ENCODE measurements around the gene TUBA3E.
"Not testable (repeated sequence)": the region's sequence is repeated elsewhere in the genome, so short reads cannot be mapped to it uniquely, and the experiment has no call there.

TUBA3E gene

DNA sequence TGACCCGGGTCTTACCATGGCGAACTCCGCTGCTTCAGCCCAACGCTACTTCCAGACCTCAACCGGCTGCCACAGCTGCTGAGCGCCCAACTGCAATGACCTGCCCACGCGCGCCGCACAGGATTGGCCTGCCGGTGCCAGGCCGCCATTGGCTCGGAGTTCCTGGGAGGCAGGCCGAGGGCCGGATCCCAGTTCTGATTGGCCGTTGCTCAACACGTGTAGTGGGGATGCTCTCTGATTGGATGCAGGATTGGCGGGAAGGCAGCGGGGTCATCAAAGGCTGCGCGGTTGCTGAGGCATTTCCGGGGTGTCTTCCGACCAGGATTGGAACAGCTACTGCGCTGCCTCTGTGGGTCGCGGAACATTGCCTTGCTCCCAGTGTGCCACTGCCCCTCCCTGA is at the start of gene TUBA3E:
Gene TUBA3E (minus strand): TSS at position 97 of the 400 bp plus-strand sequence. CDS start 79 bp downstream, at position 18.
- no peak for DNase-seq (ENCODE audit: low read depth)
- H3K4me3 ChIP-seq (ENCODE audit: low read depth, low read length) = no peak within 1 kb of the TSS
- TF ChIP-seq, protein P1, sequence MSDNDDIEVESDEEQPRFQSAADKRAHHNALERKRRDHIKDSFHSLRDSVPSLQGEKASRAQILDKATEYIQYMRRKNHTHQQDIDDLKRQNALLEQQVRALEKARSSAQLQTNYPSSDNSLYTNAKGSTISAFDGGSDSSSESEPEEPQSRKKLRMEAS (IDR thresholded peaks at IDR 0.05; ENCODE audit: low read depth, low read length) = no peak
- TF ChIP-seq POLR2A (IDR thresholded peaks at IDR 0.05; ENCODE audit: extremely low read depth, insufficient read length) = no peak
- TF ChIP-seq, protein P2, sequence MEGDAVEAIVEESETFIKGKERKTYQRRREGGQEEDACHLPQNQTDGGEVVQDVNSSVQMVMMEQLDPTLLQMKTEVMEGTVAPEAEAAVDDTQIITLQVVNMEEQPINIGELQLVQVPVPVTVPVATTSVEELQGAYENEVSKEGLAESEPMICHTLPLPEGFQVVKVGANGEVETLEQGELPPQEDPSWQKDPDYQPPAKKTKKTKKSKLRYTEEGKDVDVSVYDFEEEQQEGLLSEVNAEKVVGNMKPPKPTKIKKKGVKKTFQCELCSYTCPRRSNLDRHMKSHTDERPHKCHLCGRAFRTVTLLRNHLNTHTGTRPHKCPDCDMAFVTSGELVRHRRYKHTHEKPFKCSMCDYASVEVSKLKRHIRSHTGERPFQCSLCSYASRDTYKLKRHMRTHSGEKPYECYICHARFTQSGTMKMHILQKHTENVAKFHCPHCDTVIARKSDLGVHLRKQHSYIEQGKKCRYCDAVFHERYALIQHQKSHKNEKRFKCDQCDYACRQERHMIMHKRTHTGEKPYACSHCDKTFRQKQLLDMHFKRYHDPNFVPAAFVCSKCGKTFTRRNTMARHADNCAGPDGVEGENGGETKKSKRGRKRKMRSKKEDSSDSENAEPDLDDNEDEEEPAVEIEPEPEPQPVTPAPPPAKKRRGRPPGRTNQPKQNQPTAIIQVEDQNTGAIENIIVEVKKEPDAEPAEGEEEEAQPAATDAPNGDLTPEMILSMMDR (IDR thresholded peaks at IDR 0.05; ENCODE audit: low read depth, low read length) = no peak
- no peak for TF ChIP-seq MYC (IDR thresholded peaks at IDR 0.05; ENCODE audit: low read depth, low read length)

DNA sequence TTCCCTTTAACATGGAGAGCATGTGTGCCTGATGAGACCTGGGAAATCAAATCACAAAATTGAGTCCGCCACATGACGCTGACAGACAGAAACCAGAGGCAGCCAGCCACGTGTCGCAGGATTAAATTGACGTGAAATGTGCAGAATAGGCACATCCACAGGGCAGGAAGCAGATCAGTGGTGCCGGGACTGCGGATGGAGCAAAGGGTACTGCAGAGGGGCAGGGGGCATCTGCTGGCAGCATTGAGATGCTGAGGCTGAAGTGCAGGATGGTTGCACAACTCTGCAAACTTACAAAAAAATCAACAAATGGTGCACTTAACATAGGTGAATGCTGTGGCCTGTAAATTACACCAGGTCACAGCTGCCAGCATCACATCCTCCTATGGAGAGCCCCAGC is 48.2 kb upstream of the TUBA3E start:
- TF ChIP-seq, protein P2 (IDR thresholded peaks at IDR 0.05; ENCODE audit: low read depth, low read length) = no peak
- TF ChIP-seq POLR2A (IDR thresholded peaks at IDR 0.05; ENCODE audit: extremely low read depth, insufficient read length) (no peak), MYC (IDR thresholded peaks at IDR 0.05; ENCODE audit: low read depth, low read length) (no peak)
- TF ChIP-seq, protein P1 (IDR thresholded peaks at IDR 0.05; ENCODE audit: low read depth, low read length) = no peak
- H3K4me3 ChIP-seq (ENCODE audit: low read depth, low read length) = no peak overlapping the region
- DNase-seq (ENCODE audit: low read depth) = no peak

DNA sequence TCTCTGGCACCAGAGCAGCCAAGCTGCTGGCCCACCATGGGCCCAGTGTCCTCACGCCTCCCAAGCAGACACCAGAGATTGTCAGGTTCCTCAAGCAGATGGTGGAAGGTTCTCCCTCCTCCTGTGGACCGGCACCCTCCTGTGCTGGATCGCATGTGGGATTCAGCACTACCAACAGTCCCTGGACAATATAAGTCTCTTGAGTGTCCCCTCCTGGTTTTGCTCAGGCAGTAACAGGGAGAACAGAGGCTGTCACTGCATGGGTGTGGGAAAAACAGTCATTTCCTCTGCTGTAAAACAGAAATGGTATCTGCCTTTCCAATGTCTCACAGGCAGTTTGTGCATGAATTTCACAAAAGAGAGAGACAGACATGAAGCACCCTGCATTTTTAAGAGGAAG is 47.7 kb upstream of the TUBA3E start:
- no peak for TF ChIP-seq POLR2A (IDR thresholded peaks at IDR 0.05; ENCODE audit: extremely low read depth, insufficient read length)
- TF ChIP-seq, protein P2 (IDR thresholded peaks at IDR 0.05; ENCODE audit: low read depth, low read length) = no peak
- no peak for TF ChIP-seq MYC (IDR thresholded peaks at IDR 0.05; ENCODE audit: low read depth, low read length)
- TF ChIP-seq, protein P1 (IDR thresholded peaks at IDR 0.05; ENCODE audit: low read depth, low read length) = no peak
- no peak for DNase-seq (ENCODE audit: low read depth)
- no peak overlapping the region for H3K4me3 ChIP-seq (ENCODE audit: low read depth, low read length)

DNA sequence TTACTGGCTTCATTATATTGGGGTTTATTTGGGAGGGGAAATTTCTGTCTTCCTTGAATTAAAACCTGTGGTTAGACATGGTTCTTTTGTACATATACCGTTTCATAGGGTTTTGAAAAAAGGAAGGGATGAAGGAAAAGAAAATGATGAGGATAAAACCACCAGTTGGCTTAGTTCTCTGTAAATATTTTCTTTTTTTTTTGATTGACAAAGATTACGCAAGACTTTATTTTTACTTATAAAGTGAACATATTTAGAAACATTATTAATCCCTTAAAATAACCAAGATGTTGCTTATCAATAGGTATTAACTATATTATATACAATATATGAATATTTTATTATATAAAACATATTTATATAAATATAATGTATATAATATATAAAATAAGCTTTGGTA is 45.1 kb upstream of the TUBA3E start:
- no peak overlapping the region for H3K4me3 ChIP-seq (ENCODE audit: low read depth, low read length)
- no peak for DNase-seq (ENCODE audit: low read depth)
- TF ChIP-seq, protein P2 (IDR thresholded peaks at IDR 0.05; ENCODE audit: low read depth, low read length) = no peak
- TF ChIP-seq MYC (IDR thresholded peaks at IDR 0.05; ENCODE audit: low read depth, low read length) (no peak), POLR2A (IDR thresholded peaks at IDR 0.05; ENCODE audit: extremely low read depth, insufficient read length) (no peak)
- TF ChIP-seq, protein P1 (IDR thresholded peaks at IDR 0.05; ENCODE audit: low read depth, low read length) = no peak

DNA sequence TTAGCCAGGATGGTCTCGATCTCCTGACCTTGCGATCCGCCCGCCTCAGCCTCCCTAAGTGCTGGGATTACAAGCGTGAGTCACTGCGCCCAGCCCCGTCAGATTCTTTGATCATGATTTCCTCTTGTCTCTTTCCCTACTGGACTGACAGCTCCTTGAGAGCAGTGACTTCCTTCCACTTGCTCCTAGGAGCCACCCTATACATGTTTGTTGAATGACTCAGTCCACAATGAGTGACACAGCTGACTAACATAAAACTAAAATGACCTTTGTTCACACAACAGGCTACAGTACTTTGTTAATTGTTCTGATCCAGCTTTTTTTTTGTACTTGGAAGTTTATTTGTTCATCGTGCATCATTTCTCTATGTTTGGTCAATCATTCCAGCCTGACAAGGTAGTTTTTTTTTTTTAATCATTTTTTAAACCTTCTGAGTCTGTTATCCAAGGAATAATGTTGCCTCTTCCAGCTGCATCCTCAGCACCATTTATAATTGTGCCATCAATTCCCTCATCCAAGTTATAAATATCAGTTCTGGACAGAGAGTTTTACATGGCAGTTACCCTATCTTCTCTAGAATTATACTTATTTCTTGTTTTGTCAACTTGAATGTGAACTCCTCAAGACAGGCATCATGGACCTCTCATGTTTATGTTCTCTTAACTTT is 42.9 kb upstream of the TUBA3E start:
- TF ChIP-seq, protein P1 (IDR thresholded peaks at IDR 0.05; ENCODE audit: low read depth, low read length) = no peak
- TF ChIP-seq MYC (IDR thresholded peaks at IDR 0.05; ENCODE audit: low read depth, low read length) (no peak), POLR2A (IDR thresholded peaks at IDR 0.05; ENCODE audit: extremely low read depth, insufficient read length) (no peak)
- TF ChIP-seq, protein P2 (IDR thresholded peaks at IDR 0.05; ENCODE audit: low read depth, low read length) = no peak
- DNase-seq (ENCODE audit: low read depth) = no peak
- H3K4me3 ChIP-seq (ENCODE audit: low read depth, low read length) = no peak overlapping the region

DNA sequence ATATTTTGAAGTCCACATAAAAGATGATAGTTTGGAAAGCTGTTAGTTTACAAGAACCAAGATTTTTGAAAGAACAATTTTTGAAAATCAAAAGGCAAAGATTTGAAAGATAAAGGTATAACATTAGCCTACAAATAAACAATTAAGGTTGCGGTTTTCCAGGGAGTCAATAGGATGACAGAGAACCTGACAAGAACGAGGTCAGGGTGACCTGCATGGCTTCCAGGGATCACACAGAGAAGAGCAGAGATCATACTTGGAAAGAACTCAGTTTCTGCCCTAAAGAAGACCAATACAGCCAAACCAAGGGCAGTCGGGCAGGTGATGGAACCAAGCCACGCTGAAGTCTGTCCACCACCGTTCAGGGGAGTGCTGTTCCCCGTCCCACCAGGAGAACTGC is 41.3 kb upstream of the TUBA3E start:
- DNase-seq (ENCODE audit: low read depth); H3K4me3 ChIP-seq (ENCODE audit: low read depth, low read length): not testable (repeated sequence)

DNA sequence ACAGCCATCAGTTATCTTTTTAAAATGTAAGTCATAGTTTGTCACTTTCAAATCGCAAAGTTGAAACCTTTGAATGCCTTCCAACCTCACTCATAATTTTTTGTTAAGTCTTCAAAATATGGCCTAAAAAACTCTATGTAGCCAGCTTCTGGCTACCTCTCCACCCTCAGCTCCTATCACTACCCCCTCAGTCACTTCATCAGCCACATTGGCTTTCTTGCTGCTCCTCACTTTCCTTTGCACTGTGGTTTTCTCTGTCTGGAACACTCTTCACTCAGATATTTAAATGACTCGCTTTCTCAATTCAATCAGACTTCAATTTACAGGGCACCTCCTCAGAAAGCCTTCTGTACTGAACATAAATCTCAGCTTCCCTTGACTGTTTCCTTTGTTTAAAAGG is 34.8 kb upstream of the TUBA3E start:
- not testable (repeated sequence) for H3K4me3 ChIP-seq (ENCODE audit: low read depth, low read length); DNase-seq (ENCODE audit: low read depth)
